Activated CD4-positive, alpha-beta memory T cell treated with anti-CD3 and anti-CD28 coated beads for 36 hours (primary cell): Measurements from ENCODE around the gene ING5. TPM values are rescaled to one million over a fixed set of nuclear protein-coding genes. Genes with fewer than 3 reads are reported as not detected.

Experiments used
- CTCF ChIA-PET: fragments of 350-600 bp; sonication (Branson Sonifier 250); formaldehyde crosslinking; loops from one replicate; lab custom pipeline; 2021; ENCODE audit warnings: antibody characterized with exemption, inconsistent platforms; lab: Charles Lee
- POLR2A ChIA-PET: fragments of 350-600 bp; sonication (Branson Sonifier 250); formaldehyde crosslinking; loops from one replicate; lab custom pipeline; 2021; ENCODE audit warnings: antibody characterized with exemption; lab: Charles Lee
- DNase-seq: peaks from one replicate; pipeline ENCODE4 v3.0.0-alpha.2; 2020
- H3K27ac Mint-ChIP-seq: one replicate; pipeline ENCODE4 v1.8.0; 2021; ENCODE audit warnings: mixed read lengths
- H3K27me3 Mint-ChIP-seq: one replicate; pipeline ENCODE4 v1.8.0; 2021; ENCODE audit warnings: mixed read lengths
- H3K36me3 Mint-ChIP-seq: one replicate; pipeline ENCODE4 v1.8.0; 2021; ENCODE audit warnings: mixed read lengths
- H3K4me1 Mint-ChIP-seq: one replicate; pipeline ENCODE4 v1.8.0; 2021; ENCODE audit warnings: low read depth, mixed read lengths
- H3K4me3 Mint-ChIP-seq: one replicate; pipeline ENCODE4 v1.8.0; 2021; ENCODE audit warnings: mild to moderate bottlenecking, mixed read lengths
- H3K9me3 Mint-ChIP-seq: one replicate; pipeline ENCODE4 v1.8.0; 2021; ENCODE audit warnings: mixed read lengths
- intact Hi-C: fragments of 100-400 bp; cut with micrococcal nuclease; formaldehyde crosslinking; loops from one replicate; pipeline ENCODE4 v1.15.1; 2023
- total RNA-seq, 2 experiments: library from RNA; stranded (reverse); gene quantifications; one replicate each; pipeline ENCODE4 v1.2.3, GENCODE V29; 2021

Gene ING5
- total RNA-seq, 2 experiments from 2014 or later = 35.7 to 36.6 TPM

- H3K36me3 Mint-ChIP-seq = peaks cover 4% of the 10 kb centered on the region
- intact Hi-C loops = no loop called here
- H3K27ac Mint-ChIP-seq = no peak within 1 kb of the TSS
- H3K9me3 Mint-ChIP-seq = peaks cover 10% of the 10 kb centered on the region
- peaks cover 6% of the 10 kb centered on the region for H3K4me1 Mint-ChIP-seq
- no peak for DNase-seq
- no peaks in the 10 kb centered on the region for H3K27me3 Mint-ChIP-seq
- ChIA-PET CTCF (no interaction called here), POLR2A (no interaction called here)
- no peak within 1 kb of the TSS for H3K4me3 Mint-ChIP-seq
These were observed 74.7 kb downstream of the ING5 start, which contains the start of gene GAL3ST2 for GRCh38 chr2:241776336-241777169. Gene GAL3ST2 (plus strand): TSS chr2:241776822. CDS start chr2:241776956, 134 bp downstream.

GRCh38 chr2:241777170-241777685 is 75.4 kb downstream of the ING5 start:
- Mint-ChIP-seq H3K4me3 (no peak overlapping the region), H3K27me3 (no peaks in the 10 kb centered on the region), H3K36me3 (peaks cover 4% of the 10 kb centered on the region), H3K27ac (no peak overlapping the region), H3K4me1 (peaks cover under 1% of the 10 kb centered on the region), H3K9me3 (peaks cover 10% of the 10 kb centered on the region)
- intact Hi-C loops = no loop called here
- CTCF ChIA-PET = no interaction called here
- no peak for DNase-seq
- POLR2A ChIA-PET = no interaction called here

GRCh38 chr2:241777686-241778627 is 76.1 kb downstream of the ING5 start:
- CTCF ChIA-PET = interaction anchor here (0.9 kb wide), 1 partner anchor 100 kb away, joined by 5 read pairs; no protein-coding TSS in a partner anchor
- H3K27me3 Mint-ChIP-seq = no peaks in the 10 kb centered on the region
- peaks cover 10% of the 10 kb centered on the region for H3K9me3 Mint-ChIP-seq
- H3K4me1 Mint-ChIP-seq = no peaks in the 10 kb centered on the region
- no peak overlapping the region for H3K27ac Mint-ChIP-seq
- H3K36me3 Mint-ChIP-seq = peaks cover 4% of the 10 kb centered on the region
- intact Hi-C loops = no loop called here
- POLR2A ChIA-PET = interaction anchor here (0.6 kb wide), 1 partner anchor 35 kb away, joined by 3 read pairs; no protein-coding TSS in a partner anchor
- DNase-seq = peak; percentile 5
- H3K4me3 Mint-ChIP-seq = no peak overlapping the region

Other genes starting within 250 kb of the ING5 start
- gene STK25, start 193.5 kb upstream of the ING5 start, total RNA-seq = 10 to 100 TPM; 97.9 to 99.1 TPM
- under 1 TPM; 0.07 to 0.10 TPM for gene BOK, start 143.3 kb upstream of the ING5 start, total RNA-seq
- 10 to 100 TPM; 43.7 to 44.5 TPM for gene THAP4, start 64.9 kb upstream of the ING5 start, total RNA-seq
- 10 to 100 TPM; 85.0 to 85.9 TPM for gene ATG4B, start 64.3 kb upstream of the ING5 start, total RNA-seq
- 10 to 100 TPM; 85.9 to 88.7 TPM for gene DTYMK, start 15.2 kb upstream of the ING5 start, total RNA-seq
- 10 to 100 TPM; 27.5 to 28.2 TPM for gene D2HGDH, start 32.6 kb downstream of the ING5 start, total RNA-seq
- under 1 TPM; 0.65 to 0.93 TPM for gene GAL3ST2, start 74.8 kb downstream of the ING5 start, total RNA-seq
- gene NEU4, start 107.2 kb downstream of the ING5 start, total RNA-seq = under 1 TPM; 0.31 to 0.36 TPM
- gene PDCD1, start 156.9 kb downstream of the ING5 start, total RNA-seq = 10 to 100 TPM; 47.4 to 47.6 TPM
- under 1 TPM; 0.10 to 0.12 TPM for gene RTP5, start 167.7 kb downstream of the ING5 start, total RNA-seq